Liver (tissue), 9 donors: ENCODE results near the gene ANKRD29. TPM values are rescaled to one million over a fixed set of nuclear protein-coding genes. Genes with fewer than 3 reads are reported as not detected.

Source experiments
- DNase-seq: peaks from one replicate; pipeline ENCODE4 v3.0.0-alpha.2; 2017; ENCODE audit warnings: low spot score
- H3K27ac ChIP-seq, 2 donors: one replicate each; pipeline ENCODE4 v1.7.0; 2013; ENCODE audit warnings: inconsistent platforms in 2 of 2, low read length in 2 of 2, control low read depth in 1 of 2, low read depth in 1 of 2, mild to moderate bottlenecking in 1 of 2
- H3K27me3 ChIP-seq, 4 donors: one replicate each; pipeline versions ENCODE4 v1.6.1 to v1.7.0; 2013; ENCODE audit warnings: low read length in 3 of 4, inconsistent platforms in 1 of 4, mild to moderate bottlenecking in 1 of 4, moderate library complexity in 1 of 4; ENCODE audit not compliant: control insufficient read depth in 4 of 4, insufficient read depth in 4 of 4
- H3K36me3 ChIP-seq, 4 donors: one replicate each; pipeline versions ENCODE4 v1.6.1 to v1.7.0; 2013; ENCODE audit warnings: low read length in 3 of 4, mild to moderate bottlenecking in 3 of 4, low read depth in 1 of 4, moderate library complexity in 1 of 4; ENCODE audit not compliant: control insufficient read depth in 4 of 4, insufficient read depth in 3 of 4
- H3K4me1 ChIP-seq, 4 donors: one replicate each; pipeline versions ENCODE4 v1.6.1 to v1.7.0; 2013; ENCODE audit warnings: low read length in 3 of 4, mild to moderate bottlenecking in 3 of 4, moderate library complexity in 1 of 4; ENCODE audit not compliant: control insufficient read depth in 4 of 4, insufficient read depth in 4 of 4
- H3K4me3 ChIP-seq, 3 donors: one replicate each; pipeline versions ENCODE4 v1.6.1 to v1.7.0; 2013; ENCODE audit warnings: low read length in 3 of 3, control low read depth in 1 of 3, low read depth in 1 of 3, mild to moderate bottlenecking in 1 of 3
- H3K9ac ChIP-seq, 2 donors: one replicate each; pipeline ENCODE4 v1.7.0; 2013; ENCODE audit warnings: low read length in 2 of 2, mild to moderate bottlenecking in 2 of 2, moderate library complexity in 2 of 2, control low read depth in 1 of 2, low read depth in 1 of 2
- H3K9me3 ChIP-seq, 4 donors: one replicate each; pipeline versions ENCODE4 v1.6.1 to v1.7.0; 2013; ENCODE audit warnings: low read length in 3 of 4; ENCODE audit not compliant: control insufficient read depth in 4 of 4
- ATF3 ChIP-seq: IDR thresholded peaks from 2 replicates; pipeline ENCODE4 v1.6.1; 2016; ENCODE audit warnings: antibody characterized with exemption
- CTCF ChIP-seq: fragments of 150-350 bp; IDR thresholded peaks from 2 replicates; pipeline ENCODE4 v1.5.1; 2017; ENCODE audit warnings: improper control_type of control experiment, low read depth, low read length; ENCODE audit not compliant: missing input control
- FOXA1 ChIP-seq: IDR thresholded peaks from 2 replicates; pipeline ENCODE4 v1.6.1; 2016; ENCODE audit warnings: antibody characterized with exemption
- FOXA2 ChIP-seq: IDR thresholded peaks from 2 replicates; pipeline ENCODE4 v1.6.1; 2016; ENCODE audit warnings: antibody characterized with exemption
- GABPA ChIP-seq, 2 donors: IDR thresholded peaks in 1 of 2; conservative IDR thresholded peaks in 1 of 2; 2 replicates each; pipeline ENCODE4 v1.6.1; 2016; ENCODE audit warnings: antibody characterized with exemption in 2 of 2, mild to moderate bottlenecking in 1 of 2, moderate library complexity in 1 of 2
- HNF4G ChIP-seq: IDR thresholded peaks from 2 replicates; pipeline ENCODE4 v1.6.1; 2016; ENCODE audit warnings: antibody characterized with exemption
- MAX ChIP-seq: IDR thresholded peaks from 2 replicates; pipeline ENCODE4 v1.6.1; 2016; ENCODE audit warnings: antibody characterized with exemption
- RAD21 ChIP-seq, 2 donors: IDR thresholded peaks; 2 replicates each; pipeline ENCODE4 v1.6.1; 2016; ENCODE audit warnings: antibody characterized with exemption in 2 of 2, mild to moderate bottlenecking in 2 of 2
- REST ChIP-seq: IDR thresholded peaks from 2 replicates; pipeline ENCODE4 v1.6.1; 2016; ENCODE audit warnings: antibody characterized with exemption, mild to moderate bottlenecking
- RXRA ChIP-seq, 2 donors: IDR thresholded peaks; 2 replicates each; pipeline ENCODE4 v1.6.1; 2017 to 2018; ENCODE audit warnings: antibody characterized with exemption in 2 of 2, mild to moderate bottlenecking in 1 of 2
- SP1 ChIP-seq: IDR thresholded peaks from 2 replicates; pipeline ENCODE4 v1.6.1; 2018; ENCODE audit warnings: antibody characterized with exemption, mild to moderate bottlenecking
- TAF1 ChIP-seq: conservative IDR thresholded peaks from 2 replicates; pipeline ENCODE4 v1.6.1; 2016; ENCODE audit warnings: antibody characterized with exemption, mild to moderate bottlenecking
- YY1 ChIP-seq: IDR thresholded peaks from 2 replicates; pipeline ENCODE4 v1.6.1; 2016; ENCODE audit warnings: antibody characterized with exemption, mild to moderate bottlenecking
- ZBTB33 ChIP-seq: IDR thresholded peaks from 2 replicates; pipeline ENCODE4 v1.6.1; 2016; ENCODE audit warnings: antibody characterized with exemption
- WGBS: extraction: QIAGEN DNeasy Blood & Tissue Kit; methylation state at CpG from one replicate; pipeline ENCODE4 v1.1.7; 2013; 5-methylcytosine and 5-hydroxymethylcytosine counted together
- polyA plus RNA-seq, 2 donors: library from polyadenylated mRNA; stranded (reverse) in 1 of 2; unstranded in 1 of 2; fragments of 200-250 nt in 1 of 2; fragments of >200 nt in 1 of 2; fragmentation: Nextera tagmentation in 1 of 2; extraction: Ambion mirVana in 1 of 2; gene quantifications; one replicate each; pipeline versions ENCODE4 v1.2.1 to v1.2.3, GENCODE V29; 2013 to 2015
- total RNA-seq, 2 donors: library from RNA; depleted of rRNA; stranded (reverse); fragments of >200 nt; gene quantifications; one replicate each; pipeline ENCODE4 v1.2.3, GENCODE V29; 2014
- donor health status: healthy.
- donor health status: healthy.
- donor health status: healthy.
- donor health status: healthy.
- donor health status: healthy.

The ANKRD29 gene
- total and polyA plus RNA-seq, 4 donors = 0.14 to 0.50 (median 0.33) TPM

GRCh38 chr18:23690505-23691068 is 27.9 kb upstream of the ANKRD29 start:
- H3K4me3 ChIP-seq = no peak overlapping the region
- H3K27me3 ChIP-seq = peaks cover 0 to 5% (median 2%) of the 10 kb centered on the region in 4 donors
- TF ChIP-seq CTCF (no peak), RXRA (IDR thresholded peaks at IDR 0.05) (no peak), TAF1 (no peak), GABPA (IDR thresholded peaks at IDR 0.05 in 1 of 2, conservative IDR thresholded peaks at IDR 0.05 in 1 of 2) (no peak), ZBTB33 (no peak), RAD21 (IDR thresholded peaks at IDR 0.05) (no peak), FOXA2 (no peak), ATF3 (no peak), FOXA1 (no peak), REST (no peak), MAX (no peak), HNF4G (no peak), SP1 (no peak), YY1 (no peak)
- no peak overlapping the region for H3K9ac ChIP-seq
- no peaks in the 10 kb centered on the region for H3K36me3 ChIP-seq
- no peak overlapping the region for H3K27ac ChIP-seq
- WGBS = 65% methylated on average over 21 of the region's 21 CpGs
- H3K4me1 ChIP-seq = peaks cover 10 to 18% (median 15%) of the 10 kb centered on the region in 4 donors
- no peaks in the 10 kb centered on the region for H3K9me3 ChIP-seq
- no peak for DNase-seq
